Astrocyte of the spinal cord (primary cell): ENCODE measurements around the gene TBC1D9.

Experiments used
- DNase-seq: peaks from one replicate; pipeline ENCODE4 v3.0.0; 2011; ENCODE audit warnings: low read depth, low spot score
- H3K4me3 ChIP-seq: 2 replicates; pipeline ENCODE4 v1.5.1; 2011; ENCODE audit warnings: low read depth, mild to moderate bottlenecking, low read length, moderate library complexity
- CTCF ChIP-seq: IDR thresholded peaks from 2 replicates; pipeline ENCODE4 v1.5.1; 2012; ENCODE audit warnings: low read depth, mild to moderate bottlenecking, low read length, inconsistent platforms
- in situ Hi-C: cut with HindIII; loops from 2 replicates; pipeline ENCODE4 v1.10.0; 2017; ENCODE audit warnings: low sequenced_read_pairs

The TBC1D9 gene

GRCh38 chr4:140702096-140702757 is 54.0 kb downstream of the TBC1D9 start:
- in situ Hi-C loops, result no loop called here
- TF ChIP-seq CTCF, result no peak
- no peak overlapping the region for H3K4me3 ChIP-seq
- no peak for DNase-seq

- in situ Hi-C loops, result no loop called here
- no peak for DNase-seq
- no peak for TF ChIP-seq CTCF
- no peak overlapping the region for H3K4me3 ChIP-seq
Measured at GRCh38 chr4:140701071-140701470, 55.1 kb downstream of the TBC1D9 start.

- no peak for TF ChIP-seq CTCF
- in situ Hi-C loops, result no loop called here
- DNase-seq, result no peak
Measured at GRCh38 chr4:140697709-140698560, 58.2 kb downstream of the TBC1D9 start.

GRCh38 chr4:140695483-140695882 is 60.7 kb downstream of the TBC1D9 start:
- H3K4me3 ChIP-seq, result no peak overlapping the region
- DNase-seq, result no peak
- in situ Hi-C loops, result no loop called here
- TF ChIP-seq CTCF, result no peak

More at GRCh38 chr4:140697709-140698560, 58.2 kb downstream of the TBC1D9 start:
- H3K4me3 ChIP-seq, result no peak overlapping the region

- TF ChIP-seq CTCF, result no peak
- H3K4me3 ChIP-seq, result no peak overlapping the region
- in situ Hi-C loops, result no loop called here
- DNase-seq, result no peak
Measured at GRCh38 chr4:140693562-140693961, 62.6 kb downstream of the TBC1D9 start.

GRCh38 chr4:140691369-140691768 is 64.8 kb downstream of the TBC1D9 start:
- peak; percentile 44 for DNase-seq
- H3K4me3 ChIP-seq, result no peak overlapping the region
- in situ Hi-C loops, result no loop called here
- TF ChIP-seq CTCF, result no peak
